GM23338 (cell line): ENCODE results near the gene ARL15. TPM values are rescaled to one million over a fixed set of nuclear protein-coding genes. Genes with fewer than 3 reads are reported as not detected.

ENCODE experiments used
- ATAC-seq: fragments of 200-7000 bp; cut with Tn5 transposase; 3 replicates; pipeline ENCODE4 v1.9.1; 2020
- DNase-seq: peaks from one replicate; pipeline ENCODE4 v3.0.0-alpha.2; 2015; ENCODE audit warnings: low spot score
- H2AFZ ChIP-seq: fragments of 200-600 bp; sonication (generic); 2 replicates; pipeline ENCODE4 v1.8.0; 2016; ENCODE audit warnings: antibody characterized with exemption, mild to moderate bottlenecking, moderate library complexity
- H3F3A ChIP-seq: fragments of 200-600 bp; sonication (generic); replicated peaks from 2 replicates; pipeline ENCODE4 v1.8.0; 2017; ENCODE audit warnings: antibody characterized with exemption, mixed run types, low read depth
- H3K27ac ChIP-seq: fragments of 200-600 bp; sonication (generic); 2 replicates; pipeline ENCODE4 v1.6.1; 2016; ENCODE audit warnings: low read depth
- H3K27me3 ChIP-seq: fragments of 200-600 bp; sonication (generic); 2 replicates; pipeline ENCODE4 v1.8.0; 2016; ENCODE audit warnings: mild to moderate bottlenecking, mixed run types, moderate library complexity; ENCODE audit not compliant: insufficient read depth
- H3K36me3 ChIP-seq: fragments of 200-600 bp; sonication (generic); 2 replicates; pipeline ENCODE4 v1.8.0; 2016; ENCODE audit warnings: mild to moderate bottlenecking; ENCODE audit not compliant: insufficient read depth
- H3K4me1 ChIP-seq: fragments of 200-600 bp; sonication (generic); 2 replicates; pipeline ENCODE4 v1.8.0; 2016; ENCODE audit warnings: mild to moderate bottlenecking, moderate library complexity; ENCODE audit not compliant: insufficient read depth
- H3K4me2 ChIP-seq: fragments of 200-600 bp; sonication (generic); 2 replicates; pipeline ENCODE4 v1.7.1; 2017; ENCODE audit warnings: mixed run types
- H3K4me3 ChIP-seq: fragments of 200-600 bp; sonication (generic); 2 replicates; pipeline ENCODE4 v1.6.1; 2016; ENCODE audit warnings: mixed run types
- H3K79me2 ChIP-seq: fragments of 200-600 bp; sonication (generic); replicated peaks from 2 replicates; pipeline ENCODE4 v1.8.0; 2017; ENCODE audit warnings: mild to moderate bottlenecking; ENCODE audit not compliant: insufficient read depth
- H3K9me2 ChIP-seq: fragments of 200-600 bp; sonication (generic); 2 replicates; pipeline ENCODE4 v1.8.0; 2017; ENCODE audit not compliant: insufficient read depth
- H4K20me1 ChIP-seq: fragments of 200-600 bp; sonication (generic); replicated peaks from 2 replicates; pipeline ENCODE4 v1.8.0; 2017; ENCODE audit warnings: mild to moderate bottlenecking; ENCODE audit not compliant: insufficient read depth
- H3K27ac Mint-ChIP-seq: 2 replicates; pipeline ENCODE4 v1.8.0; 2020; ENCODE audit warnings: inconsistent platforms, mild to moderate bottlenecking, moderate library complexity, mixed read lengths
- H3K27me3 Mint-ChIP-seq: 3 replicates; pipeline ENCODE4 v1.8.0; 2022; ENCODE audit warnings: low read depth, mild to moderate bottlenecking, moderate library complexity, mixed read lengths, inconsistent platforms; ENCODE audit not compliant: insufficient read depth, poor library complexity
- H3K36me3 Mint-ChIP-seq: 3 replicates; pipeline ENCODE4 v1.8.0; 2021; ENCODE audit warnings: low read depth, mild to moderate bottlenecking, inconsistent platforms, moderate library complexity, mixed read lengths
- H3K4me1 Mint-ChIP-seq: 3 replicates; pipeline ENCODE4 v1.8.0; 2020; ENCODE audit warnings: mild to moderate bottlenecking, inconsistent platforms, mixed read lengths
- H3K4me3 Mint-ChIP-seq: 3 replicates; pipeline ENCODE4 v1.8.0; 2021; ENCODE audit warnings: moderate library complexity, mild to moderate bottlenecking, inconsistent platforms, mixed read lengths
- H3K9me3 Mint-ChIP-seq: 3 replicates; pipeline ENCODE4 v1.8.0; 2020; ENCODE audit warnings: moderate library complexity, mild to moderate bottlenecking, inconsistent platforms, mixed read lengths
- CREB1 ChIP-seq: fragments of 250-450 bp; sonication (Bioruptor Pico); IDR thresholded peaks from 2 replicates; pipeline ENCODE4 v1.5.0; 2020; ENCODE audit warnings: low read depth, mild to moderate bottlenecking, moderate library complexity
- CTCF ChIP-seq, 2 experiments: fragments of 200-600 bp in 1 of 2; sonication (generic) in 1 of 2; conservative IDR thresholded peaks; 2 replicates each; pipeline versions ENCODE4 v1.5.1 to v1.6.1; 2016 to 2017; ENCODE audit warnings: antibody characterized with exemption in 2 of 2, low read depth in 2 of 2, mild to moderate bottlenecking in 2 of 2, moderate library complexity in 1 of 2
- ETS1 ChIP-seq: IDR thresholded peaks from 2 replicates; pipeline ENCODE4 v1.6.1; 2016; ENCODE audit warnings: antibody characterized with exemption
- EZH2 ChIP-seq: fragments of 200-600 bp; sonication (generic); IDR thresholded peaks from one replicate; pipeline ENCODE4 v1.8.0; 2017; ENCODE audit warnings: antibody characterized with exemption, mild to moderate bottlenecking, low read depth; ENCODE audit not compliant: unreplicated experiment
- EZH2phosphoT487 ChIP-seq: fragments of 200-600 bp; sonication (generic); IDR thresholded peaks from one replicate; pipeline ENCODE4 v1.8.1; 2018; ENCODE audit warnings: antibody characterized with exemption; ENCODE audit not compliant: unreplicated experiment
- NANOG ChIP-seq: IDR thresholded peaks from 2 replicates; pipeline ENCODE4 v1.6.1; 2016; ENCODE audit warnings: antibody characterized with exemption, borderline replicate concordance
- POLR2AphosphoS5 ChIP-seq: IDR thresholded peaks from 2 replicates; pipeline ENCODE4 v1.6.1; 2016; ENCODE audit warnings: antibody characterized with exemption, low read depth
- REST ChIP-seq: IDR thresholded peaks from one replicate; pipeline ENCODE4 v1.6.1; 2018; ENCODE audit warnings: antibody characterized with exemption; ENCODE audit not compliant: unreplicated experiment
- STAT1 ChIP-seq: IDR thresholded peaks from one replicate; pipeline ENCODE4 v1.6.1; 2016; ENCODE audit warnings: antibody characterized with exemption; ENCODE audit not compliant: unreplicated experiment
- ZNF114 ChIP-seq: fragments of 250-450 bp; sonication (Bioruptor Pico); IDR thresholded peaks from 2 replicates; pipeline ENCODE4 v1.5.0; 2020; ENCODE audit warnings: mild to moderate bottlenecking, moderate library complexity
- ZNF331 ChIP-seq: fragments of 250-450 bp; sonication (Bioruptor Pico); IDR thresholded peaks from 2 replicates; pipeline ENCODE4 v1.5.0; 2020; ENCODE audit warnings: low read depth, mild to moderate bottlenecking, moderate library complexity
- ZNF462 ChIP-seq: fragments of 250-450 bp; sonication (Bioruptor Pico); IDR thresholded peaks from 2 replicates; pipeline ENCODE4 v1.5.0; 2020; ENCODE audit warnings: mild to moderate bottlenecking, moderate library complexity
- polyA plus RNA-seq: library from polyadenylated mRNA; unstranded; fragments of >200 nt; fragmentation: Nextera tagmentation; extraction: Ambion mirVana; gene quantifications from 2 replicates; pipeline ENCODE4 v1.2.1, GENCODE V29; 2016
- total RNA-seq: library from RNA; depleted of rRNA; stranded (reverse); fragments of >200 nt; shearing (Covaris generic); gene quantifications from 2 replicates; pipeline ENCODE4 v1.2.3, GENCODE V29; 2014

ARL15 gene
- total and polyA plus RNA-seq, 2 experiments from 2014 or later: 13.0 to 54.0 TPM

- TF ChIP-seq EZH2 (no peak), EZH2phosphoT487 (no peak), CREB1 (CRISPR knock-in tag) (no peak), ZNF114 (no peak)
These were observed 376.1 kb downstream of the ARL15 start (continued) for GRCh38 chr5:53934151-53934820.

- peaks cover 43% of the 10 kb centered on the region for H3K4me1 Mint-ChIP-seq
- no peak for TF ChIP-seq NANOG
- TF ChIP-seq EZH2phosphoT487: no peak
- no peak for TF ChIP-seq ZNF114
- TF ChIP-seq CTCF (conservative IDR thresholded peaks at IDR 0.05; ENCODE audit: low read depth in 2 of 2): no peak
- TF ChIP-seq ZNF462 (CRISPR knock-in tag): no peak
- no peak for TF ChIP-seq ZNF331 (CRISPR knock-in tag)
- no peak for TF ChIP-seq EZH2
- no peak for TF ChIP-seq CREB1 (CRISPR knock-in tag)
- no peak for TF ChIP-seq STAT1
- TF ChIP-seq REST: no peak
- TF ChIP-seq POLR2AphosphoS5: no peak
- no peak for TF ChIP-seq ETS1
These were observed 378.0 kb downstream of the ARL15 start for GRCh38 chr5:53932351-53932750.

More at GRCh38 chr5:53932351-53932750, 378.0 kb downstream of the ARL15 start:
- DNase-seq: no peak
- no peak overlapping the region for H2AFZ ChIP-seq
- no peak overlapping the region for H3K4me3 Mint-ChIP-seq
- H3K4me2 ChIP-seq: no peak overlapping the region
- H3K27ac Mint-ChIP-seq: no peak overlapping the region
- ATAC-seq: no peak
- H3K9me3 Mint-ChIP-seq: no peaks in the 10 kb centered on the region
- no peaks in the 10 kb centered on the region for H3K9me2 ChIP-seq
- no peaks in the 10 kb centered on the region for H3K27me3 ChIP-seq
- no peaks in the 10 kb centered on the region for H3K36me3 Mint-ChIP-seq
- H3K36me3 ChIP-seq: no peaks in the 10 kb centered on the region
- no peak overlapping the region for H3K4me3 ChIP-seq
- H3K4me1 ChIP-seq: peaks cover 13% of the 10 kb centered on the region
- no peaks in the 10 kb centered on the region for H4K20me1 ChIP-seq
- no peaks in the 10 kb centered on the region for H3K27me3 Mint-ChIP-seq
- no peaks in the 10 kb centered on the region for H3F3A ChIP-seq
- no peak overlapping the region for H3K27ac ChIP-seq
- H3K79me2 ChIP-seq: no peaks in the 10 kb centered on the region
